Measurements from ENCODE around the gene CDNF.

CDNF gene

DNA sequence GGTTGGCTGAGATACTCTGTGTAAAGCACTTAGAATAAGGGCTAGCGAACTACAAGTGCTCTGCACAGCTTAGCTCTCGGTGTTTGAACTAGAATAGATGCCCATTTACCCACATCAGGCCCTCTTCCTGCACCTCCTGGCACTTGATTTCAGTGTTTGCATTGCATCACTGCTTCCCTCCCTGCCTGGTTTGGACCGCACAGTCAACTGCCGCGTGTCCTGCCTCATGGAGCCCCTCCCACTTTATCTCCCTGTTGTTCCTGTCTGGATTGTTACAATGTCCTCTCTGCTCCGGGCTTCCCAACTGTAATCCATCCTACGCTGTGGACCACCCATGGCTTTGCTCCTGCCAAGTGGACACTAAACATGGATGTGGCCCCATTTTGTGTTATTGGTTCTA, 65.4 kb downstream of the CDNF start:
- H3K27me3 ChIP-seq (ENCODE audit: insufficient read depth, low read length), result no peaks in the 10 kb centered on the region

GRCh38 chr10:14770927-14771326, 66.9 kb downstream of the CDNF start:
- Histone ChIP-seq H3K4me1 (ENCODE audit: insufficient read depth, low read length) (no peaks in the 10 kb centered on the region), H3K36me3 (ENCODE audit: insufficient read depth, low read length) (no peaks in the 10 kb centered on the region), H3K27me3 (ENCODE audit: insufficient read depth, low read length) (no peaks in the 10 kb centered on the region), H3K4me3 (ENCODE audit: low read length) (no peak overlapping the region), H3K9me3 (ENCODE audit: low read length) (no peaks in the 10 kb centered on the region), H2AFZ (ENCODE audit: low read depth, low read length) (no peak overlapping the region)

More for the DNA sequence above, 65.4 kb downstream of the CDNF start:
- H3K4me3 ChIP-seq (ENCODE audit: low read length), result no peak overlapping the region
- H3K36me3 ChIP-seq (ENCODE audit: insufficient read depth, low read length), result no peaks in the 10 kb centered on the region
- H3K9me3 ChIP-seq (ENCODE audit: low read length), result no peaks in the 10 kb centered on the region
- H3K4me1 ChIP-seq (ENCODE audit: insufficient read depth, low read length), result no peaks in the 10 kb centered on the region
- H2AFZ ChIP-seq (ENCODE audit: low read depth, low read length), result no peak overlapping the region
